NT2/D1 (cell line): Measurements from ENCODE around the gene KCNJ14.

ENCODE experiments used
- DNase-seq: peaks from one replicate; pipeline ENCODE4 v3.0.0-alpha.2; 2011; ENCODE audit warnings: low read depth, low spot score
- H3K27me3 ChIP-seq: 2 replicates; pipeline ENCODE4 v1.6.0; 2011; ENCODE audit warnings: mild to moderate bottlenecking; ENCODE audit not compliant: insufficient read length, insufficient read depth
- H3K36me3 ChIP-seq: 2 replicates; pipeline ENCODE4 v1.6.1; 2011; ENCODE audit warnings: mild to moderate bottlenecking, low read length, mixed read lengths; ENCODE audit not compliant: insufficient read depth, insufficient read length
- H3K4me1 ChIP-seq: 2 replicates; pipeline ENCODE4 v1.5.1; 2011; ENCODE audit not compliant: insufficient read depth, insufficient read length
- H3K4me3 ChIP-seq: 2 replicates; pipeline ENCODE4 v1.5.1; 2011; ENCODE audit warnings: low read depth; ENCODE audit not compliant: insufficient read length
- H3K9ac ChIP-seq: 2 replicates; pipeline ENCODE4 v1.6.0; 2011; ENCODE audit warnings: low read depth; ENCODE audit not compliant: insufficient read length
- H3K9me3 ChIP-seq: 2 replicates; pipeline ENCODE4 v1.5.1; 2011; ENCODE audit warnings: mild to moderate bottlenecking, low read length; ENCODE audit not compliant: insufficient read depth
- SUZ12 ChIP-seq: IDR thresholded peaks from 2 replicates; pipeline ENCODE4 v1.6.1; 2011; ENCODE audit not compliant: insufficient read length, insufficient read depth; ENCODE audit errors: extremely low read depth
- YY1 ChIP-seq: IDR thresholded peaks from 2 replicates; pipeline ENCODE4 v1.6.1; 2011; ENCODE audit not compliant: insufficient read length, insufficient read depth
- ZNF274 ChIP-seq: IDR thresholded peaks from 2 replicates; pipeline ENCODE4 v1.6.1; 2011; ENCODE audit warnings: mild to moderate bottlenecking, low read depth, low read length

KCNJ14 gene

GRCh38 chr19:48497728-48498594 is 42.6 kb downstream of the KCNJ14 start:
- no peak overlapping the region for H3K4me3 ChIP-seq
- H3K36me3 ChIP-seq = no peaks in the 10 kb centered on the region
- no peaks in the 10 kb centered on the region for H3K9me3 ChIP-seq
- peaks cover 16% of the 10 kb centered on the region for H3K27me3 ChIP-seq
- H3K4me1 ChIP-seq = peaks cover 6% of the 10 kb centered on the region
- no peak for DNase-seq
- no peak overlapping the region for H3K9ac ChIP-seq
- no peak for TF ChIP-seq YY1

- no peak overlapping the region for H3K4me3 ChIP-seq
- no peaks in the 10 kb centered on the region for H3K36me3 ChIP-seq
- H3K9me3 ChIP-seq = no peaks in the 10 kb centered on the region
- no peak for TF ChIP-seq SUZ12
- TF ChIP-seq YY1 = no peak
- no peak for TF ChIP-seq ZNF274
- peaks cover 16% of the 10 kb centered on the region for H3K27me3 ChIP-seq
- H3K4me1 ChIP-seq = peaks cover 6% of the 10 kb centered on the region
- no peak overlapping the region for H3K9ac ChIP-seq
- no peak for DNase-seq
Observed at GRCh38 chr19:48498595-48499311, 43.4 kb downstream of the KCNJ14 start.

- no peak for TF ChIP-seq YY1
- no peak for TF ChIP-seq SUZ12
- TF ChIP-seq ZNF274 = no peak
- Histone ChIP-seq H3K9me3 (no peaks in the 10 kb centered on the region), H3K9ac (no peak overlapping the region), H3K27me3 (peaks cover 11% of the 10 kb centered on the region), H3K4me3 (no peak overlapping the region), H3K36me3 (no peaks in the 10 kb centered on the region), H3K4me1 (peaks cover 3% of the 10 kb centered on the region)
- DNase-seq = no peak
Observed at GRCh38 chr19:48499316-48500090, 44.1 kb downstream of the KCNJ14 start.

- no peak for DNase-seq
- Histone ChIP-seq H3K27me3 (peaks cover 4% of the 10 kb centered on the region), H3K9ac (peak overlapping the region; percentile 74), H3K9me3 (no peaks in the 10 kb centered on the region), H3K36me3 (no peaks in the 10 kb centered on the region), H3K4me3 (peak overlapping the region; percentile 68), H3K4me1 (peaks cover 3% of the 10 kb centered on the region)
- TF ChIP-seq SUZ12 (no peak), YY1 (no peak), ZNF274 (no peak)
Observed at GRCh38 chr19:48500830-48501493, 45.6 kb downstream of the KCNJ14 start.

- Histone ChIP-seq H3K36me3 (no peaks in the 10 kb centered on the region), H3K9ac (peak overlapping the region; percentile 74), H3K27me3 (peaks cover 4% of the 10 kb centered on the region), H3K9me3 (no peaks in the 10 kb centered on the region), H3K4me3 (peak overlapping the region; percentile 68), H3K4me1 (peaks cover 3% of the 10 kb centered on the region)
- DNase-seq = peak; percentile 94
- TF ChIP-seq YY1 (no peak), SUZ12 (no peak)
Observed at GRCh38 chr19:48501494-48502349, 46.3 kb downstream of the KCNJ14 start.

- Histone ChIP-seq H3K9ac (peak overlapping the region; percentile 51), H3K4me1 (peaks cover 3% of the 10 kb centered on the region)
- no peak for TF ChIP-seq SUZ12
- no peak for TF ChIP-seq YY1
- no peak for TF ChIP-seq ZNF274
Observed at GRCh38 chr19:48502350-48503018, 47.1 kb downstream of the KCNJ14 start.

More at GRCh38 chr19:48502350-48503018, 47.1 kb downstream of the KCNJ14 start:
- Histone ChIP-seq H3K36me3 (no peaks in the 10 kb centered on the region), H3K4me3 (peak overlapping the region; percentile 36), H3K9me3 (no peaks in the 10 kb centered on the region), H3K27me3 (peaks cover 4% of the 10 kb centered on the region)
- no peak for DNase-seq
